ENCODE results near the gene CDH15.

Gene CDH15

GRCh38 chr16:89244754-89245153 is 73.2 kb downstream of the CDH15 start:
- no peak for DNase-seq

Data from hematopoietic multipotent progenitor cell treated with erythropoietin and hydrocortisone succinate and interleukin-3 and kit ligand, for 4 days (in vitro differentiated cells).